ENCODE results near the gene PPP6R3. TPM values are rescaled to one million over a fixed set of nuclear protein-coding genes. Genes with fewer than 3 reads are reported as not detected.
A peak's percentile ranks its signal among the peaks of the same experiment; 100 is the strongest.
"Not testable (repeated sequence)": the region's sequence is repeated elsewhere in the genome, so short reads cannot be mapped to it uniquely, and the experiment has no call there.

The PPP6R3 gene
- total and polyA plus RNA-seq, 12 donors, result 40.2 to 180 (median 89.0) TPM

DNA sequence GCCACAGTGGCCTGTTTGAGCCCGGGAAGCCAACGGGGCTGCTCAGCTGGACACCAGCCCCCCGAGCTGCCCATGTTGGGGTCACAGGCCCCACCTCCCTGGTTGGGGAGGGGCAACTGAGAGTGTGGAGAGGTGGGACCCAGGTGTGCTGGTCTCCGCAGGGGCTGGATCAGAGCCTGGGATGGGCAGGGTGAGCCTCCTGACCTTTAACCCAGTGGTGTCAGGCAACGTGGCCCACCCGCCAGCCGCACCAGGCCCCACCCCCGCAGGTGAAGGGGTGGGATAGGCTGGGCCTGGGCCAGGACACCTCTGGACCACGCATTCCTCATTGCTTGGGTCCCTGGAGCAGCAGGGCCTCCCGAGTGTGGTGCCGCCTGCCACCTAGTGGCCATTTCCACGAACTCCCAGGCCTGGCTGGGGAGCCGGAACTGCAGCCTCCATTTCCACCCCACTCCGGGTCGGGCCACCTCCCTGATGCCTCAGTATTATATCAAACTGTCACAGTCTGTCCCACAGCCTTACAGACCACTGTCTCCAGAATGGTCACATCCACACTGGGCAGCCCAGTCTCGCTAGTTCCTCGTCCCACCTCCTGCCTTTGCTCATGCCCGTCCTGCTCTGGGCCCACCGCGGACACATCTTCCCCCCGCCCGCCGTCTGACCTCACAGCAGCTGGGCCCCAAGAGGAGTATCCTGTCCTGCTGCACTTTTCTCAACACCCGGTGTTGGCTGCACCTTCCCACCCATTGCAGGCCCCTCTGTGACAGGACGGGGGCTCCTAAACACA is 13.3 kb upstream of the PPP6R3 start:
- Histone ChIP-seq H3K36me3 (replicated peaks in 1 of 2) (peaks cover 0 to 23% of the 10 kb centered on the region in 2 donors), H3K9me3 (replicated peaks in 1 of 3) (no peaks in the 10 kb centered on the region), H3K4me3 (no peak overlapping the region), H3K4me1 (replicated peaks in 1 of 2) (no peaks in the 10 kb centered on the region), H3K27me3 (no peaks in the 10 kb centered on the region), H3K27ac (no peak overlapping the region)
- intact Hi-C loops (cut with DNase I), result loop anchor here (1.0 to 10.0 kb wide), 3 partner anchors 142 to 190 kb away; no protein-coding TSS in a partner anchor
- no peak for TF ChIP-seq POLR2A (IDR thresholded peaks at IDR 0.05)
- TF ChIP-seq, protein P1, sequence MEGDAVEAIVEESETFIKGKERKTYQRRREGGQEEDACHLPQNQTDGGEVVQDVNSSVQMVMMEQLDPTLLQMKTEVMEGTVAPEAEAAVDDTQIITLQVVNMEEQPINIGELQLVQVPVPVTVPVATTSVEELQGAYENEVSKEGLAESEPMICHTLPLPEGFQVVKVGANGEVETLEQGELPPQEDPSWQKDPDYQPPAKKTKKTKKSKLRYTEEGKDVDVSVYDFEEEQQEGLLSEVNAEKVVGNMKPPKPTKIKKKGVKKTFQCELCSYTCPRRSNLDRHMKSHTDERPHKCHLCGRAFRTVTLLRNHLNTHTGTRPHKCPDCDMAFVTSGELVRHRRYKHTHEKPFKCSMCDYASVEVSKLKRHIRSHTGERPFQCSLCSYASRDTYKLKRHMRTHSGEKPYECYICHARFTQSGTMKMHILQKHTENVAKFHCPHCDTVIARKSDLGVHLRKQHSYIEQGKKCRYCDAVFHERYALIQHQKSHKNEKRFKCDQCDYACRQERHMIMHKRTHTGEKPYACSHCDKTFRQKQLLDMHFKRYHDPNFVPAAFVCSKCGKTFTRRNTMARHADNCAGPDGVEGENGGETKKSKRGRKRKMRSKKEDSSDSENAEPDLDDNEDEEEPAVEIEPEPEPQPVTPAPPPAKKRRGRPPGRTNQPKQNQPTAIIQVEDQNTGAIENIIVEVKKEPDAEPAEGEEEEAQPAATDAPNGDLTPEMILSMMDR (IDR thresholded peaks at IDR 0.05), result peak; percentile 80 to 96 (median 92)
- WGBS, 4 donors, result 44 to 72% (median 51%) methylated on average over 12 to 25 of the region's 25 CpGs
- peak; percentile 72 to 86 (median 79) for DNase-seq

DNA sequence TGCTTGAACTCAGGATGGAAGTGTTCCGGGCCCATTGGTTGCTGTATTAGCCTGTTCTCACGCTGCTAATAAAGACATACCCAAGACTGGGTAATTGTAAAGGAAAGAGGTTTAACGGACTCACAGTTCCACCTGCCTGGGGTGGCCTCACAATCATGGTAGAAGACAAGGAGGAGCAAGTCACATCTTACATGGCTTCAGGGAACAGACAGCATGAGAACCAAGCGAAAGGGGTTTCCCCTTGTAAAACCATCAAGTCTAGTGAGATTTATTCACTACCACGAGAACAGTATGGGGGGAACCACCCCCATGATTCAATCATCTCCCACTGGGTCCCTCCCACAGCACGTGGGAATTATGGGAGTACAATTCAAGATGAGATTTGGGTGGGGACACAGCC is 12.6 kb upstream of the PPP6R3 start:
- DNase-seq, H3K27ac ChIP-seq: not testable (repeated sequence)
- WGBS, 4 donors, result 72 to 85% (median 78%) methylated on average over 6 of the region's 6 CpGs

DNA sequence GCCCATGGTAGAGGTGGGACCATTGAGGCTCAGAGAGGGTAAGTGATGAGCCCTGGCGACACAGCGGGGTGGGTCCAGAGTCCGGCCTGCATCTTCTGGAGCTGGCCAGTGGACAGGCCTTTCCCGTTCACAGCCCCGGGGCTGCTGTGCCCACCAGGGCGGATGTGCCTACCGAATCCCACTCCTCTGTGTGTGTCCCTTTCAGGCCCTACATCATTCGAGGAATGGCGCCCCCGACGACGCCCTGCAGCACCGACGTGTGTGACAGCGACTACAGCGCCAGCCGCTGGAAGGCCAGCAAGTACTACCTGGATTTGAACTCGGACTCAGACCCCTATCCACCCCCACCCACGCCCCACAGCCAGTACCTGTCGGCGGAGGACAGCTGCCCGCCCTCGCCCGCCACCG is 11.9 kb upstream of the PPP6R3 start:
- Histone ChIP-seq H3K4me3 (no peak overlapping the region), H3K27me3 (no peaks in the 10 kb centered on the region), H3K4me1 (replicated peaks in 1 of 2) (no peaks in the 10 kb centered on the region), H3K9me3 (replicated peaks in 1 of 3) (no peaks in the 10 kb centered on the region), H3K27ac (no peak overlapping the region), H3K36me3 (replicated peaks in 1 of 2) (peaks cover 0 to 14% of the 10 kb centered on the region in 2 donors)
- intact Hi-C loops (cut with DNase I), result loop anchor here (5.0 to 10.0 kb wide), 2 partner anchors 144 to 186 kb away; no protein-coding TSS in a partner anchor
- no peak for DNase-seq
- TF ChIP-seq POLR2A (IDR thresholded peaks at IDR 0.05), result no peak
- TF ChIP-seq, protein P1 (IDR thresholded peaks at IDR 0.05), result no peak
- 90 to 96% (median 94%) methylated on average over 14 to 25 of the region's 25 CpGs for WGBS, 4 donors

More for the DNA sequence above, 12.6 kb upstream of the PPP6R3 start:
- not testable (repeated sequence) for H3K4me3 ChIP-seq; H3K4me1 ChIP-seq (replicated peaks in 1 of 2); H3K27me3 ChIP-seq; H3K9me3 ChIP-seq (replicated peaks in 1 of 3)
- H3K36me3 ChIP-seq (replicated peaks in 1 of 2), result peaks cover 0 to 16% of the 10 kb centered on the region in 2 donors
- intact Hi-C loops (cut with DNase I), result loop anchor here (1.0 to 10.0 kb wide), 3 partner anchors 143 to 191 kb away; no protein-coding TSS in a partner anchor

DNA sequence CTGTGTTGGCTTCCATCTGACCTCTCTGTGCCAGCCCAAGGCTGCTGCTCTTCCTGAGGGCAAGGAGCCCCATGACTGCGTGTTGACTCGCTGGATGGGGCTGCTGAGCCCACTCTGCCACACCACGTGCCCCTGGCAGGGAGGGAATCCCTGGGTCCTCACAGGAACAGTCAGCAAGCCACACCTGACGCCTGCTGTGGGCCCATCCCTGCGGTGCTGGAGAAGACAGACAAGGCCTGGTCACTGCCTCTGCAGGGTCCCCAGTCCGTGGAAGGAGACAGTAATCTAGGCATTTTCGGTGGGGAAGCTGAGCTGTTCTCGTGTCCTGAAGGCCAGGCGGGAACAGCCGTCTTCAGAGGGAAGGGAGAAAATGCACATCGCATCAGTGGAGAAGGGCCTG is 10.6 kb upstream of the PPP6R3 start:
- Histone ChIP-seq H3K27me3 (no peaks in the 10 kb centered on the region), H3K36me3 (replicated peaks in 1 of 2) (peaks cover 0 to 14% of the 10 kb centered on the region in 2 donors), H3K4me1 (replicated peaks in 1 of 2) (no peaks in the 10 kb centered on the region), H3K9me3 (replicated peaks in 1 of 3) (no peaks in the 10 kb centered on the region), H3K4me3 (no peak overlapping the region), H3K27ac (no peak overlapping the region)
- intact Hi-C loops (cut with DNase I), result loop anchor here (5.0 to 10.0 kb wide), 2 partner anchors 145 to 188 kb away; no protein-coding TSS in a partner anchor
- TF ChIP-seq, protein P1 (IDR thresholded peaks at IDR 0.05), result no peak
- TF ChIP-seq POLR2A (IDR thresholded peaks at IDR 0.05), result no peak
- no peak for DNase-seq
- WGBS, 4 donors, result 87 to 96% (median 93%) methylated on average over 6 to 11 of the region's 11 CpGs
